ENCODE data around the gene RNASE3.

DNA sequence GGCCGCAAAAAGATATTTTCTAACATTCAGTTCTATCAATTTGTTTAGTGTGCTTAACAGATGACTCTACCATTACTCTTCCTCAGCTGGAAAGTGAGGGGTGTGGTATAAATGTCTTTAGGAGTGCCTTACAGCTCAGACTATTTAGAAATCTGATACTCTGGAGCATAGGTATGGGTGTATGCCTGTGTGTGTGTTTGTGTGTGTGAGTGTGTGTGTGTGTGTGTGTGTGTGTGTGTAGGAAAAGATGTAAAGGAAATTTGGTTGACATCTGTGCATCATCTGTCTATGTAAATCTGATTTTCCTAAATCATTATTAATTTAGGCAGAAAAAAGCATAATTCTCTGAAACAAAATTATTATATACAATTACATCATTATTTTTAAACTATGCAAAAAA, 16.0 kb downstream of the RNASE3 start:
- TF ChIP-seq, protein P1, sequence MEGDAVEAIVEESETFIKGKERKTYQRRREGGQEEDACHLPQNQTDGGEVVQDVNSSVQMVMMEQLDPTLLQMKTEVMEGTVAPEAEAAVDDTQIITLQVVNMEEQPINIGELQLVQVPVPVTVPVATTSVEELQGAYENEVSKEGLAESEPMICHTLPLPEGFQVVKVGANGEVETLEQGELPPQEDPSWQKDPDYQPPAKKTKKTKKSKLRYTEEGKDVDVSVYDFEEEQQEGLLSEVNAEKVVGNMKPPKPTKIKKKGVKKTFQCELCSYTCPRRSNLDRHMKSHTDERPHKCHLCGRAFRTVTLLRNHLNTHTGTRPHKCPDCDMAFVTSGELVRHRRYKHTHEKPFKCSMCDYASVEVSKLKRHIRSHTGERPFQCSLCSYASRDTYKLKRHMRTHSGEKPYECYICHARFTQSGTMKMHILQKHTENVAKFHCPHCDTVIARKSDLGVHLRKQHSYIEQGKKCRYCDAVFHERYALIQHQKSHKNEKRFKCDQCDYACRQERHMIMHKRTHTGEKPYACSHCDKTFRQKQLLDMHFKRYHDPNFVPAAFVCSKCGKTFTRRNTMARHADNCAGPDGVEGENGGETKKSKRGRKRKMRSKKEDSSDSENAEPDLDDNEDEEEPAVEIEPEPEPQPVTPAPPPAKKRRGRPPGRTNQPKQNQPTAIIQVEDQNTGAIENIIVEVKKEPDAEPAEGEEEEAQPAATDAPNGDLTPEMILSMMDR (IDR thresholded peaks at IDR 0.05; ENCODE audit: low read depth, low read length): no peak
- TF ChIP-seq EZH2phosphoT487 (IDR thresholded peaks at IDR 0.05; ENCODE audit: low read depth): no peak

Data from OCI-LY3 (cell line).